Keratinocyte (primary cell): Measurements from ENCODE around the gene CCDC127.
"Not testable (repeated sequence)": the region's sequence is repeated elsewhere in the genome, so short reads cannot be mapped to it uniquely, and the experiment has no call there.

Experiments
- CTCF ChIP-seq, 3 experiments: IDR thresholded peaks in 1 of 3; conservative IDR thresholded peaks in 1 of 3; optimal IDR thresholded peaks in 1 of 3; 2 replicates in 2 of 3; 3 replicates in 1 of 3; pipeline versions ENCODE3 to v1.5.1; 2011; ENCODE audit warnings: low read length in 3 of 3, mild to moderate bottlenecking in 3 of 3, moderate library complexity in 2 of 3, control low read depth in 1 of 3, inconsistent platforms in 1 of 3; ENCODE audit not compliant: insufficient read depth in 2 of 3; ENCODE audit errors: extremely low read depth in 1 of 3
- EZH2 ChIP-seq: IDR thresholded peaks from one replicate; pipeline ENCODE4 v1.6.1; 2012; ENCODE audit warnings: inconsistent platforms, mild to moderate bottlenecking, low read length, moderate library complexity

- not testable (repeated sequence) for TF ChIP-seq CTCF (optimal IDR thresholded peaks at IDR 0.05 in 1 of 3, IDR thresholded peaks at IDR 0.05 in 1 of 3, conservative IDR thresholded peaks at IDR 0.05 in 1 of 3; ENCODE audit: extremely low read depth in 1 of 3, insufficient read depth in 2 of 3, low read length in 3 of 3); EZH2
These were observed 33.1 kb upstream of the CCDC127 start for GRCh38 chr5:251016-251415.
